ENCODE measurements around the gene GPHN. TPM values are rescaled to one million over a fixed set of nuclear protein-coding genes. Genes with fewer than 3 reads are reported as not detected.
"Not testable (repeated sequence)": the region's sequence is repeated elsewhere in the genome, so short reads cannot be mapped to it uniquely, and the experiment has no call there.

Gene GPHN
- polyA plus RNA-seq, 6 donors from 2014 or later = 0.10 to 9.7 (median 4.1) TPM

DNA sequence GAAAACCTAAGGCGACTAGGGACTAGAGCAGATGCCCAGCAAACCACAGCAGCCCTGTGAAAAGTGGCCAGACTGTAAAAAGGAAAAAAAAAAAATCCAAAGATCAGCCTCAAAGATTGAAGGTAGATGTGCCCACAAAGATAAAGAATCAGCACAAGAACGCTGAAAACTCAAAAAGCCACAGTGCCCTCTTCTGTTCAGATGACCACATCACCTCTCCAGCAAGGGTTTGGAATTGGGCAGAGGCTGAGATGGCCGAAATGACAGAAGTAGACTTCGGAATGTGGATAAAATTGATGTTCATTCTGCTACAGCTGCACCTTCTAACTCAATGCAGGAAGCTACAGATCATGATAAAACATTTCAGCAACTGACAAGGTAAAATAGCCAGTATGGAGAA lies 154.4 kb downstream of the GPHN start:
- peaks cover 12 to 64% (median 48%) of the 10 kb centered on the region in 7 donors for H3K9me3 Mint-ChIP-seq
- H3K27ac Mint-ChIP-seq = no peak overlapping the region
- ATAC-seq (ENCODE audit: low read depth in 2 of 2) (no peak), DNase-seq (no peak)
- H3K27me3 Mint-ChIP-seq = no peaks in the 10 kb centered on the region
- H3K4me3 Mint-ChIP-seq = no peak overlapping the region
- no peaks in the 10 kb centered on the region for H3K4me1 Mint-ChIP-seq
- peaks cover 22 to 23% of the 10 kb centered on the region in 2 donors for H3K36me3 Mint-ChIP-seq

DNA sequence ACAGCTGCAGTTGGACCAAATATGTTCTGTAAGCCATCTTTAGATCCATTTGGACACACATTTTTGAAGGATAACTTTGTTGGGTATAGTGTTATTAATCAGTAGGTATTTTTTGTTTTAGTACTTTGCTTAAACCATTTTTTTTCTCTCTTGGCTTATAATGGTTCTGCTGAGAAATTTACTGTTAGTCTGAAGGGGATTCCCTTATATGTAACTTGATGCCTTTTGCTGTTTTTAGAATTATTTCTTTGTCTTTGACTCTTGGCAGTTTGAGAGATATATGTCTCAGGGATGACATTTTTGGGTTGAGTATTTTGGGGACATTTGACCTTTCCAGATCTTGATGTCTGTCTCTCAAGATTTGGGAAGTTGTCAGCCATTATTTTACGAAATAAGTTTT lies 169.8 kb downstream of the GPHN start:
- ATAC-seq (ENCODE audit: low read depth in 2 of 2) (no peak), DNase-seq (no peak)
- H3K36me3 Mint-ChIP-seq = peaks cover 34% of the 10 kb centered on the region in 2 donors
- no peak overlapping the region for H3K27ac Mint-ChIP-seq
- peaks cover 18 to 76% (median 59%) of the 10 kb centered on the region in 7 donors for H3K9me3 Mint-ChIP-seq
- no peaks in the 10 kb centered on the region for H3K27me3 Mint-ChIP-seq
- H3K4me3 Mint-ChIP-seq = no peak overlapping the region
- H3K4me1 Mint-ChIP-seq = no peaks in the 10 kb centered on the region

DNA sequence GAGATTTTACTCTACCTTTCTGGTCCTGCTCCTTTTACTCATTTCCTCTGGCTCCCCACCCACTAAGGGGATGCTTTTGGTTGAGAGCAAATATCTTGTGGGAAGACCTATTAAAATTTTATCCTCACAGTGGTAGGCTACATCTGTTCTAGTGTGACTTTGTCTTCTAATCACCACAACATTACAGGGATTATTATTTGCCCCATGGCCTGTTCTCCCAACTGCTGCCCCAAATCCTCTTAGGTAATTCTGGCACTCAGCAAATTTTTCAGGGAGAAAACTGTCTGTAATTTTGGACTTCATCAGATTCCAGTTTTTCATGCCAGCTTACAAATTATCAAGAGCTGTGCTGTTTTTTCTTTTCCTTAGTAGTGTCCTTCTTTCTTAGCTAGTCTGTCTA lies 172.3 kb downstream of the GPHN start:
- ATAC-seq (ENCODE audit: low read depth in 2 of 2) (no peak), DNase-seq (no peak)
- H3K27ac Mint-ChIP-seq = no peak overlapping the region
- H3K4me1 Mint-ChIP-seq = no peaks in the 10 kb centered on the region
- peaks cover 22 to 34% of the 10 kb centered on the region in 2 donors for H3K36me3 Mint-ChIP-seq
- no peaks in the 10 kb centered on the region for H3K27me3 Mint-ChIP-seq
- H3K9me3 Mint-ChIP-seq = peaks cover 13 to 76% (median 49%) of the 10 kb centered on the region in 7 donors
- H3K4me3 Mint-ChIP-seq = no peak overlapping the region

DNA sequence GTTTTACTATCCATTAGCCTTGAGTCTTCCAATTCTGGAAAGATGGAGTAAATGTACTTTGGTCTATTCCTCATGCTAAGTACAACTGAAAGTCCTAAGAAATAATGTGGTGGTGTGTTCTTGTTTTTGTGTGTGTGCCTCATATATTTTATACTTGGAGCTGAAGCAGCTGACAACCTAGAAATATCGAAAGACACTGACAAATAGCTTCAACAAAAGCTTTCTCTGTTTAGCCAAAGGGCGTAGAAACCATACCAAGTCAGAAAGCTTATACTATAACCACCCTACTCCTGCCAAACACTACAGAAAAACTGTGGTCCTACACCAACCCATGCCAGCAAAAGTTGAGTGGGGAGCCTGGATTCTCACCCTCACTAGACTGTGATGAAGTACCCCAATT lies 188.4 kb downstream of the GPHN start:
- Mint-ChIP-seq H3K4me3 (no peak overlapping the region), H3K36me3 (peaks cover 0 to 5% of the 10 kb centered on the region in 2 donors), H3K27me3 (no peaks in the 10 kb centered on the region), H3K9me3 (peaks cover 0 to 6% (median 0%) of the 10 kb centered on the region in 7 donors), H3K27ac (no peak overlapping the region), H3K4me1 (no peaks in the 10 kb centered on the region)
- DNase-seq (no peak), ATAC-seq (ENCODE audit: low read depth in 2 of 2) (no peak)

DNA sequence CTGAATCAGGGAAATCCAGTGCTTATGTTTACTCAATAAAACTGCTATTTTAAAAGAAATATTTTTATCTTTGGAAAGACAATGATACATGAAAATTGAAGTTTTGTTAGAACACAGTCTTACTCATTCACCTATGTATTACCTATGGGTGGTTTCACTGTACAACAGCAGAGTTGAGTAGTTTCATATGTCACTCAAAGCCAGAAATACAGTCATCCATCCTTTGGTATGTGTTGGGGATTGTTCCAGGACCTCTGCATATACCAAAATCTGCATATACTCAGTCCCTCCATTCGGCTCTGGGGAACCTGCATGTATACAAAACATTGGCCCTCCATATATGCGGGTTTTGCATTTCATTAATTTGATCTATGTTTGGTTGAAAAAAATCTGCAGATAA lies 190.6 kb downstream of the GPHN start:
- Mint-ChIP-seq H3K27me3 (peaks cover 0 to 4% (median 0%) of the 10 kb centered on the region in 3 donors), H3K4me1 (no peaks in the 10 kb centered on the region), H3K9me3 (peaks cover 0 to 14% (median 2%) of the 10 kb centered on the region in 7 donors), H3K4me3 (no peak overlapping the region), H3K27ac (no peak overlapping the region), H3K36me3 (peaks cover 0 to 5% of the 10 kb centered on the region in 2 donors)
- DNase-seq (no peak), ATAC-seq (ENCODE audit: low read depth in 2 of 2) (no peak)

DNA sequence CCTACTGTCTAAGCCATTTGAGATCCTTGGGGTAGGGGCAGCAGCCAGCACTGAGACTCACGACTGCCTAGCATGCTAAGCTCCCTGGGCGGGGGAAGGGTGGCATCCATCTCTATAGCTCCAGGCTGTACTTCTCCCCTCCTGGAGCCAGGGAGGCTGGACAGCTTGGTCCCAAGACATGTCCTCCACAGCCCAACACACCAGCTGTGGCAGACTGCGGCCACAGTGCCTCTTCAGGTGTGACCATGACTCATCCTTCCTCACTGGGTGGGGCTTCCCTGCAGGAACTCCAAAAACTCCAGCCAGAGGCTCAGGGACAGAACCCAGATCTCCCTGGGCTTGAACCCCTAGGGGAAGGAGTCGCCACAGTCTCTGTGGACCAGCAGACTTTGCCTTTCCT lies 193.9 kb downstream of the GPHN start:
- peaks cover 0 to 4% (median 0%) of the 10 kb centered on the region in 3 donors for H3K27me3 Mint-ChIP-seq
- no peak for DNase-seq
- ATAC-seq (ENCODE audit: low read depth in 2 of 2) = no peak
- H3K4me1 Mint-ChIP-seq = no peaks in the 10 kb centered on the region
- peaks cover 17 to 29% (median 20%) of the 10 kb centered on the region in 7 donors for H3K9me3 Mint-ChIP-seq
- H3K36me3 Mint-ChIP-seq = no peaks in the 10 kb centered on the region
- H3K4me3 Mint-ChIP-seq = no peak overlapping the region
- H3K27ac Mint-ChIP-seq = no peak overlapping the region

DNA sequence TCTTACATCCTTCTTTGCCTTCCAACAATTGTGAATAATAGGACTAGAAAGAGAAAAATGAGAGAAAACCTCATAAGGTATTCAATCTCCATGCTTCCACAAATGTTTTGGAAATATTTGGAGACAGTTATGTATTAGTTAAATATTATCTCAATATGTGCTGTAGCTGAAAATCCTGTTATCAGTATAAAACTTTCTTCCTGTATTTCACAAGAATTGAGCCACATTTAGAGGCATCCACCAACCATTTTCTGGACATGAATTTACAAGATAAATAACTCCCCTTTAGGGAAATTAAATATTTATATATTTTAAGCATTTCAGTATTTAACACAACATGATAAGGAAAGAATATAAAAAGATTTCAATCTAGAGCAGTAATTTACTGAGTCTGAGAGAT lies 200.3 kb downstream of the GPHN start:
- H3K27me3 Mint-ChIP-seq = no peaks in the 10 kb centered on the region
- peaks cover 5 to 45% (median 25%) of the 10 kb centered on the region in 7 donors for H3K9me3 Mint-ChIP-seq
- ATAC-seq (ENCODE audit: low read depth in 2 of 2) (no peak), DNase-seq (no peak)
- no peak overlapping the region for H3K27ac Mint-ChIP-seq
- H3K36me3 Mint-ChIP-seq = peaks cover 0 to 4% of the 10 kb centered on the region in 2 donors
- no peaks in the 10 kb centered on the region for H3K4me1 Mint-ChIP-seq
- no peak overlapping the region for H3K4me3 Mint-ChIP-seq

DNA sequence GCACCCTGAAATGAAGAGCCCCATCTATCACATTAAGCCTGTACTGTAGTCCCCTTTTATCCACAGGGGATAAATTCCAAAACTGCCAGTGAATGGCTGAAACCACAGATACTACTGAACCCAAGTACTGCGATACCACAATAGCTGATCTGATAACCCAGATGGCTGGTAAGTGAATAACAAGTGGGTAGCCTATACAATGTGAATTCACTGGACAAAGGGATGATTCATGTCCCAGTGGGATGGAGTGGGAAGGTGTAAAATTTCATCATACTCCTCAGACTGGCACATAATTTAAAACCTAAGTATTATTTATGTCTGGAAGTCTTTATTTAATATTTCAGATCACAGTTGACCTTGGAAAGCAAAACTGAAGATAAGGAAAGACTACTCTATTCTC lies 201.3 kb downstream of the GPHN start:
- Mint-ChIP-seq H3K4me1 (peaks cover 0 to 9% (median 4%) of the 10 kb centered on the region in 3 donors), H3K4me3 (no peak overlapping the region), H3K27me3 (no peaks in the 10 kb centered on the region), H3K27ac (no peak overlapping the region), H3K36me3 (peaks cover 0 to 7% of the 10 kb centered on the region in 2 donors), H3K9me3 (peaks cover 5 to 49% (median 27%) of the 10 kb centered on the region in 7 donors)
- DNase-seq (no peak), ATAC-seq (ENCODE audit: low read depth in 2 of 2) (no peak)

DNA sequence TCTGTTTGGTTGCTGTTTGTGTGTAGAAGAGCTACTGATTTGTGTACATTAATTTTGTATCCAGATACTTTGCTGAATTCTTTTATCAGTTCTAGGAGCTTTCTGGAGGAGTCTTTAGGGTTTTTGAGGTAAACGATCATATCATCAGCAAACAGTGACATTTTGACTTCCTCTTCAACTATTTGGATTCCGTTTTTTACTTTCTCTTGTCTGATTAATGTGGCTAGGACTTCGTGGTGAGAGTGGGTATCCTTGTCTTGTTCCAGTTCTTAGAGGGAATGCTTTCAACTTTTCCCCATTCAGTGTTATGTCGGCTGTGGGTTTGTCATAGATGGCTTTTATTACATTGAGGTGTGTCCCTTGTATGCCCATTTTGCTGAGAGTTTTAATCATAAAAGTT lies 206.3 kb downstream of the GPHN start:
- not testable (repeated sequence) for H3K27me3 Mint-ChIP-seq; DNase-seq; H3K36me3 Mint-ChIP-seq; ATAC-seq (ENCODE audit: low read depth in 2 of 2); H3K27ac Mint-ChIP-seq
- H3K9me3 Mint-ChIP-seq = peaks cover 0 to 43% (median 13%) of the 10 kb centered on the region in 7 donors
- peaks cover 13 to 42% (median 18%) of the 10 kb centered on the region in 3 donors for H3K4me1 Mint-ChIP-seq
- H3K4me3 Mint-ChIP-seq = peak overlapping the region in 1 of 8 donors; percentile 17

DNA sequence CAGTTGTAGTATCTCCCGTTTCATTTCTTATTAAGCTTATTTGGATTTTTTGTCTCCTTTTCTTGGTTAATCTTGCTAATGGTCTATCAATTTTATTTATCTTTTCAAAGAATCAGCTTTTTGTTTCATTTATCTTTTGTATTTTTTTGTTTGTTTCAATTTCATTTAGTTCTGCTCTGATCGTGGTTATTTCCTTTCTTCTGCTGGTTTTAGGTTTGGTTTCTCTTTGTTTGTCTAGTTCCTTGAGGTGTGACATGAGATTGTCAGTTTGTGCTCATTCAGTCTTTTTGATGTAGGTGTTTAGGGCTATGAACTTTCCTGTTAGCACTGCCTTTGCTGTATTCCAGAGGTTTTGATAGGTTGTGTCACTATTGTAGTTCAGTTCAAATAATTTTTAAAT lies 207.4 kb downstream of the GPHN start:
- H3K4me1 Mint-ChIP-seq = peaks cover 13 to 42% (median 18%) of the 10 kb centered on the region in 3 donors
- H3K9me3 Mint-ChIP-seq = peaks cover 4 to 43% (median 13%) of the 10 kb centered on the region in 7 donors
- not testable (repeated sequence) for ATAC-seq (ENCODE audit: low read depth in 2 of 2); H3K27me3 Mint-ChIP-seq; DNase-seq
- H3K36me3 Mint-ChIP-seq = peaks cover 0 to 11% of the 10 kb centered on the region in 2 donors
- H3K4me3 Mint-ChIP-seq = peak overlapping the region in 1 of 8 donors; percentile 40
- peak overlapping the region in 2 of 6 donors; percentile 15 to 78 for H3K27ac Mint-ChIP-seq

DNA sequence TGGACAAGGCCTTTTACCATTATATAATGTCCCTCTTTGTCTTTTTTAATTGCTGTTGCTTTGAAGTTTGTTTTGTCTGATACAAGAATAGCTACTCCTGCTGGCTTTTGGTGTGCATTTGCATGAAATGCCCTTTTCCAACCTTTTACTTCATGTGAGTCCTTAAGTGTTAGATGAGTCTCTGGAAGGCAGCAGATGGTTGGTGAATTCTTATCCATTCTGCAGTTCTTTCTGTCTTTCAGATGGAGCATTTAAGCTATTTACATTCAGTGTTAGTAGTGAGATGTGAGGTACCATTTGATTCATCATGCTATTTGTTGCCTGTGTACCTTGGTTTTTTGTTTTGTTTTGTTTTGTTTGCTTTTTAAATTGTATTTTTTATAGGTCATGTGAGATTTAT lies 208.3 kb downstream of the GPHN start:
- no peaks in the 10 kb centered on the region for H3K27me3 Mint-ChIP-seq
- peaks cover 13 to 42% (median 18%) of the 10 kb centered on the region in 3 donors for H3K4me1 Mint-ChIP-seq
- no peak overlapping the region for H3K4me3 Mint-ChIP-seq
- peaks cover 4 to 43% (median 13%) of the 10 kb centered on the region in 7 donors for H3K9me3 Mint-ChIP-seq
- H3K27ac Mint-ChIP-seq = no peak overlapping the region
- ATAC-seq (ENCODE audit: low read depth in 2 of 2) (no peak), DNase-seq (no peak)
- H3K36me3 Mint-ChIP-seq = peaks cover 0 to 11% of the 10 kb centered on the region in 2 donors

DNA sequence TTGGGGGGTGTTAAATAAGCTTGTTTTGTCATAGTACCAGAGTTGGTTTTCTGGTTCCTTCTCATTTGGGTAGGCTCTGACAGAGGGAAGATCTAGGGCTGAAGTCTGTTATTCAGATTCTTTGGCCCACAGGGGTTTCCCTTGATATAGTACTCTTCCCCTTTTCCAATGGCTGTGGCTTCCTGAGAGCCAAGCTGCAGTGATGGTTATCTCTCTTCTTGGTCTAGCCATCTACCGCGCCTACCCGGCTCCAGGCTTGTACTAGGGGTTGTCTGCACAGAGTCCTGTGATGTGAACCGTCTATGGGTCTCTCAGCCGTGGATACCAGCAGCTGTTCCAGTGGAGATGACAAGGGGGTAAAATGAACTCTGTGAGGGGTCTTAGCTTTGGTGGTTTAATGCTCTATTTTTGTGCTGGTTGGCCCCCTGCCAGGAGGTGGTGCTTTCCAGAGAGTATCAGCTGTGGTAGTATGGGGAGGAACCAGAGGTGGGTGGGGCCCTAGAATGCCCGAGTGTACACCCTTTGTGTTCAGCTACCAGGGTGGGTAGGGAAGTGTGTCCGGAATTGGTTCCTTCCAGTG lies 209.7 kb downstream of the GPHN start:
- no peak for DNase-seq
- ATAC-seq (ENCODE audit: low read depth in 2 of 2) = no peak
- H3K27me3 Mint-ChIP-seq = no peaks in the 10 kb centered on the region
- H3K4me1 Mint-ChIP-seq = peaks cover 13 to 42% (median 18%) of the 10 kb centered on the region in 3 donors
- H3K4me3 Mint-ChIP-seq = no peak overlapping the region
- H3K36me3 Mint-ChIP-seq = peaks cover 0 to 12% of the 10 kb centered on the region in 2 donors
- H3K9me3 Mint-ChIP-seq = peaks cover 4 to 33% (median 12%) of the 10 kb centered on the region in 7 donors
- H3K27ac Mint-ChIP-seq = no peak overlapping the region

DNA sequence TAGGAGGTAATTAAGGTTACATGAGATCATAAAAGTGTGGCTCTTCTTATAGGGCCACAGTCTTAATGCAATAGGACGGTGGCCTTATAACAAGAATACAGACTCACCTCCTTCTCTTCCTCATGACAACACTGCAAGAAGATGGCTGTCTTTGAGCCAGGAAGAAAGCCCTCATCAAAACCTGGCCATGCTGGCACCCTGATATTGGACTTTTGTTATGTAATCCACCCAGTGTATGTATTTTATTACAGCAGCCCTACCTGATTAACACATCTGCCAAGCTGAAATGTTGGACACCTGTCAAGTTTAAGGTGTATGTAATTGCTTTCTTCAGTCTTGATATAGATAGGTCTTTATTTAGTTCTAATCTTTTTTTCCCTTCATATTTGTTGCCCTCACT lies 217.0 kb downstream of the GPHN start:
- Mint-ChIP-seq H3K4me1 (peaks cover 0 to 2% (median 0%) of the 10 kb centered on the region in 3 donors), H3K27ac (no peak overlapping the region), H3K4me3 (no peak overlapping the region), H3K27me3 (no peaks in the 10 kb centered on the region), H3K9me3 (peaks cover 11 to 36% (median 30%) of the 10 kb centered on the region in 7 donors), H3K36me3 (peaks cover 17 to 40% of the 10 kb centered on the region in 2 donors)
- ATAC-seq (ENCODE audit: low read depth in 2 of 2) (no peak), DNase-seq (no peak)

DNA sequence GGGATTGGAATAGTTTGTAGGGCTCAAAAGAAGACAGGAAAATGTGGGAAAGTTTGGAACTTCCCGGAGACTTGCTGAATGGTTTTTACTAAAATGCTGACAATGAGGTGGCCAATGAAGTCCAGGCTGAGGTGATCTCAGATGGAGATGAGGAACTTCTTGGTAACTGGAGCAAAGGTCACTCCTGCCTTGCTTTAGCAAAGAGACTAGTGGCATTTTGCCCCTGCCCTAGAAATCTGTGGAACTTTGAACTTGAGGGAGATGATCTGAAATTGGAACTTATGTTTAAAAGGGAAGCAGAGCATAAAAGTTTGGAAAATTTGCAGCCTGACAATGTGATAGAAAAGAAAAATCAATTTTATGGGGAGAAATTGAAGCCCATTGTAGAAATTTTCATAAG lies 223.4 kb downstream of the GPHN start:
- H3K27me3 Mint-ChIP-seq; DNase-seq; H3K27ac Mint-ChIP-seq; ATAC-seq (ENCODE audit: low read depth in 2 of 2); H3K4me1 Mint-ChIP-seq: not testable (repeated sequence)
- peaks cover 20 to 68% (median 55%) of the 10 kb centered on the region in 7 donors for H3K9me3 Mint-ChIP-seq
- H3K36me3 Mint-ChIP-seq = peaks cover 32 to 38% of the 10 kb centered on the region in 2 donors
- peak overlapping the region in 1 of 8 donors; percentile 6 for H3K4me3 Mint-ChIP-seq
